IMR-90 (cell line): Measurements from ENCODE around the gene SLC45A2. TPM values are rescaled to one million over a fixed set of nuclear protein-coding genes. Genes with fewer than 3 reads are reported as not detected.

Experiments
- ATAC-seq: fragments of 200-7000 bp; cut with Tn5 transposase; 2 replicates; pipeline ENCODE4 v1.9.1; 2020; ENCODE audit warnings: low read depth, mild to moderate bottlenecking, moderate library complexity
- BruUV-seq: library from RNA; stranded (reverse); fragments of 400-500 nt; replicated peaks from 2 replicates; lab custom pipeline; 2021; lab: Mats Ljungman, UMichigan
- CTCF ChIA-PET: fragments of 300-600 bp; formaldehyde crosslinking; extraction: SDS; loops from one replicate; lab custom pipeline; 2021; ENCODE audit warnings: antibody characterized with exemption; lab: Yijun Ruan, JAX
- POLR2A ChIA-PET: fragments of 300-600 bp; sonication (Branson Sonifier 250); formaldehyde crosslinking; loops from one replicate; lab custom pipeline; 2022; ENCODE audit warnings: antibody characterized with exemption; ENCODE audit not compliant: unreplicated experiment; lab: Charles Lee
- DNase-seq: peaks from one replicate; pipeline ENCODE4 v3.0.0; 2013
- H2AFZ ChIP-seq: replicated peaks from 2 replicates; pipeline ENCODE3; 2013; ENCODE audit warnings: low read length, mild to moderate bottlenecking; ENCODE audit not compliant: poor library complexity
- H2AK5ac ChIP-seq: 2 replicates; pipeline ENCODE4 v1.6.1; 2013; ENCODE audit warnings: low read depth, low read length, inconsistent platforms
- H2AK9ac ChIP-seq: replicated peaks from 2 replicates; pipeline ENCODE3; 2013; ENCODE audit warnings: mild to moderate bottlenecking, low read depth, low read length, moderate library complexity; ENCODE audit not compliant: poor library complexity
- H2BK120ac ChIP-seq: 2 replicates; pipeline ENCODE4 v1.6.1; 2013; ENCODE audit warnings: low read depth, low read length, inconsistent platforms
- H2BK15ac ChIP-seq: 3 replicates; pipeline ENCODE4 v1.6.1; 2013; ENCODE audit warnings: low read depth, low read length, inconsistent platforms
- H2BK20ac ChIP-seq: 2 replicates; pipeline ENCODE4 v1.6.1; 2013; ENCODE audit warnings: low read depth, mild to moderate bottlenecking, inconsistent platforms, low read length, moderate library complexity
- H2BK5ac ChIP-seq: 2 replicates; pipeline ENCODE4 v1.6.1; 2013; ENCODE audit warnings: mild to moderate bottlenecking, low read depth, low read length, inconsistent platforms; ENCODE audit not compliant: poor library complexity, severe bottlenecking
- H3K14ac ChIP-seq: replicated peaks from 2 replicates; pipeline ENCODE4 v1.6.1; 2013; ENCODE audit warnings: low read depth, low read length, inconsistent platforms
- H3K18ac ChIP-seq: 2 replicates; pipeline ENCODE4 v1.6.1; 2013; ENCODE audit warnings: low read depth, low read length, control low read depth
- H3K23ac ChIP-seq: 2 replicates; pipeline ENCODE4 v1.6.1; 2013; ENCODE audit warnings: low read depth, low read length, inconsistent platforms
- H3K27ac ChIP-seq: 2 replicates; pipeline ENCODE4 v1.5.1; 2013; ENCODE audit warnings: mild to moderate bottlenecking, control low read depth, low read length; ENCODE audit not compliant: insufficient read depth
- H3K27me3 ChIP-seq: 2 replicates; pipeline ENCODE4 v1.6.1; 2013; ENCODE audit warnings: low read length; ENCODE audit not compliant: control insufficient read depth, insufficient read depth
- H3K36me3 ChIP-seq: 2 replicates; pipeline ENCODE4 v1.6.1; 2013; ENCODE audit warnings: low read length, mixed read lengths; ENCODE audit not compliant: control insufficient read depth, insufficient read depth
- H3K4ac ChIP-seq: 2 replicates; pipeline ENCODE4 v1.6.1; 2013; ENCODE audit warnings: low read depth, low read length, inconsistent platforms
- H3K4me1 ChIP-seq: 2 replicates; pipeline ENCODE4 v1.6.1; 2013; ENCODE audit warnings: low read length, mixed read lengths; ENCODE audit not compliant: control insufficient read depth, insufficient read depth
- H3K4me2 ChIP-seq: 2 replicates; pipeline ENCODE4 v1.6.1; 2013; ENCODE audit warnings: low read depth, mild to moderate bottlenecking, control low read depth, low read length, moderate library complexity
- H3K4me3 ChIP-seq: 2 replicates; pipeline ENCODE4 v1.5.1; 2013; ENCODE audit warnings: low read depth, mild to moderate bottlenecking, control low read depth, low read length, moderate library complexity; ENCODE audit not compliant: insufficient read depth
- H3K56ac ChIP-seq: 2 replicates; pipeline ENCODE4 v1.6.1; 2013; ENCODE audit warnings: low read length, inconsistent platforms; ENCODE audit not compliant: insufficient read depth; ENCODE audit errors: extremely low read depth
- H3K79me1 ChIP-seq, 2 experiments: 2 replicates each; pipeline ENCODE4 v1.6.1; 2013; ENCODE audit warnings: low read length in 2 of 2, inconsistent platforms in 1 of 2, low read depth in 1 of 2
- H3K9ac ChIP-seq: 2 replicates; pipeline ENCODE4 v1.6.1; 2013; ENCODE audit warnings: low read depth, low read length, control low read depth
- H3K9me1 ChIP-seq: 2 replicates; pipeline ENCODE4 v1.6.1; 2013; ENCODE audit warnings: low read length, inconsistent platforms; ENCODE audit not compliant: insufficient read depth
- H3K9me3 ChIP-seq: 2 replicates; pipeline ENCODE4 v1.6.1; 2013; ENCODE audit warnings: low read length; ENCODE audit not compliant: control insufficient read depth, insufficient read depth
- H4K20me1 ChIP-seq: 2 replicates; pipeline ENCODE4 v1.6.1; 2013; ENCODE audit warnings: low read length, inconsistent platforms; ENCODE audit not compliant: insufficient read depth
- H4K5ac ChIP-seq: 2 replicates; pipeline ENCODE4 v1.6.1; 2013; ENCODE audit warnings: mild to moderate bottlenecking, low read depth, low read length, control low read depth
- H4K8ac ChIP-seq, 2 experiments: 2 replicates each; pipeline ENCODE4 v1.6.1; 2013; ENCODE audit warnings: low read depth in 2 of 2, low read length in 2 of 2, control low read depth in 1 of 2, inconsistent platforms in 1 of 2
- H4K91ac ChIP-seq: 2 replicates; pipeline ENCODE4 v1.6.1; 2013; ENCODE audit warnings: low read depth, low read length, inconsistent platforms; ENCODE audit not compliant: insufficient read depth
- BHLHE40 ChIP-seq: fragments of 150-350 bp; IDR thresholded peaks from 2 replicates; pipeline ENCODE4 v1.6.1; 2016; ENCODE audit warnings: mild to moderate bottlenecking, low read depth, low read length
- CEBPB ChIP-seq: IDR thresholded peaks from 2 replicates; pipeline ENCODE4 v1.6.1; 2012; ENCODE audit warnings: low read depth, low read length, improper control_type of control experiment
- CHD1 ChIP-seq: IDR thresholded peaks from 2 replicates; pipeline ENCODE4 v1.6.1; 2012; ENCODE audit warnings: low read depth, low read length, improper control_type of control experiment
- CTCF ChIP-seq: conservative IDR thresholded peaks from 2 replicates; pipeline ENCODE4 v1.5.1; 2012; ENCODE audit warnings: mild to moderate bottlenecking, low read depth, low read length, improper control_type of control experiment
- ELK1 ChIP-seq: fragments of 150-350 bp; IDR thresholded peaks from 2 replicates; pipeline ENCODE4 v1.6.1; 2016; ENCODE audit warnings: low read depth, mild to moderate bottlenecking, low read length, moderate library complexity, borderline replicate concordance
- FOS ChIP-seq: fragments of 150-350 bp; IDR thresholded peaks from 2 replicates; pipeline ENCODE4 v1.6.1; 2016; ENCODE audit warnings: low read depth, low read length
- MAFK ChIP-seq: IDR thresholded peaks from 2 replicates; pipeline ENCODE4 v1.6.1; 2012; ENCODE audit warnings: low read depth, low read length, improper control_type of control experiment
- MAZ ChIP-seq: IDR thresholded peaks from 2 replicates; pipeline ENCODE4 v1.6.1; 2012; ENCODE audit warnings: low read depth, mild to moderate bottlenecking, low read length, improper control_type of control experiment, moderate library complexity, borderline replicate concordance
- MXI1 ChIP-seq: IDR thresholded peaks from 2 replicates; pipeline ENCODE4 v1.6.1; 2012; ENCODE audit warnings: low read depth, mild to moderate bottlenecking, low read length, moderate library complexity, borderline replicate concordance
- NFE2L2 ChIP-seq: fragments of 150-350 bp; IDR thresholded peaks from 2 replicates; pipeline ENCODE4 v1.6.1; 2016; ENCODE audit warnings: low read depth, mild to moderate bottlenecking, low read length
- POLR2A ChIP-seq: IDR thresholded peaks from 2 replicates; pipeline ENCODE4 v1.6.1; 2012; ENCODE audit warnings: mild to moderate bottlenecking, low read depth, low read length
- RAD21 ChIP-seq: IDR thresholded peaks from 2 replicates; pipeline ENCODE4 v1.6.1; 2012; ENCODE audit warnings: low read length, improper control_type of control experiment
- RCOR1 ChIP-seq: IDR thresholded peaks from 2 replicates; pipeline ENCODE4 v1.6.1; 2012; ENCODE audit warnings: mild to moderate bottlenecking, low read length, improper control_type of control experiment; ENCODE audit not compliant: insufficient replicate concordance
- RFX5 ChIP-seq: IDR thresholded peaks from 2 replicates; pipeline ENCODE4 v1.8.0; 2012; ENCODE audit warnings: low read depth, mild to moderate bottlenecking, low read length, moderate library complexity
- USF2 ChIP-seq: fragments of 150-350 bp; IDR thresholded peaks from 2 replicates; pipeline ENCODE4 v1.6.1; 2017; ENCODE audit warnings: mild to moderate bottlenecking, antibody characterized with exemption, low read length, low read depth
- WGBS, 2 experiments: methylation state at CpG; one replicate each; pipeline versions ENCODE4 v1.1.5 to v1.1.7; 2013; ENCODE audit warnings: missing lambda C conversion rate in 2 of 2; ENCODE audit not compliant: insufficient read length in 1 of 2; ENCODE audit errors: extremely low coverage in 2 of 2; 5-methylcytosine and 5-hydroxymethylcytosine counted together
- dilution Hi-C: fragments of 300-500 bp; cut with HindIII; formaldehyde crosslinking; loops from one replicate; pipeline ENCODE4 v1.14.3; 2018; ENCODE audit warnings: low sequenced_read_pairs; ENCODE audit not compliant: unreplicated experiment
- in situ Hi-C: fragments of 300-500 bp; cut with MboI; formaldehyde crosslinking; loops from 3 replicates; pipeline ENCODE4 v1.14.3; 2019; ENCODE audit warnings: low sequenced_read_pairs, inconsistent platforms, mixed read lengths
- intact Hi-C: fragments of 100-400 bp; cut with micrococcal nuclease; formaldehyde crosslinking; loops from 2 replicates; pipeline ENCODE4 v1.10.0; 2022
- polyA plus RNA-seq, 3 experiments: library from polyadenylated mRNA; depleted of rRNA; stranded (reverse); fragments of >200 nt; gene quantifications; 2 replicates each; pipeline ENCODE4 v1.2.3, GENCODE V29; 2012; ENCODE audit warnings: low replicate concordance in 1 of 3
- total RNA-seq: library from RNA; depleted of rRNA; stranded (reverse); fragments of >200 nt; gene quantifications from 2 replicates; pipeline ENCODE4 v1.2.3, GENCODE V29; 2012

The SLC45A2 gene
- total and polyA plus RNA-seq, 2 of the 4 experiments (the other 2 are of a cell fraction) = 0.07 TPM; not detected in 1

GRCh38 chr5:34011536-34011935 is 27.0 kb upstream of the SLC45A2 start:
- H3K79me1 ChIP-seq = peaks cover 8 to 10% of the 10 kb centered on the region in 2 experiments; a peak in 3 of 4 replicates
- no peak overlapping the region for H2AK9ac ChIP-seq
- no peak overlapping the region for H2BK15ac ChIP-seq
- no peaks in the 10 kb centered on the region for H3K27me3 ChIP-seq
- no TSS peak for BruUV-seq
- H2BK120ac ChIP-seq = no peak overlapping the region
- no peak overlapping the region for H4K91ac ChIP-seq
- no peak overlapping the region for H3K23ac ChIP-seq
- no peak overlapping the region for H2AFZ ChIP-seq
- H3K9me1 ChIP-seq = peaks cover 3% of the 10 kb centered on the region; the same call in 1 of the 2 replicates
- H3K27ac ChIP-seq = no peak overlapping the region
- H3K4me1 ChIP-seq = peaks cover 4% of the 10 kb centered on the region
- dilution Hi-C loops (no loop called here), in situ Hi-C loops (no loop called here), intact Hi-C loops (no loop called here)
- no peak overlapping the region for H2AK5ac ChIP-seq
- ATAC-seq = no peak
- no peaks in the 10 kb centered on the region for H3K36me3 ChIP-seq
- no peak overlapping the region for H4K5ac ChIP-seq
- no peak overlapping the region for H3K9ac ChIP-seq
- H2BK5ac ChIP-seq = no peak overlapping the region
- no CpG with 5 or more reads among the region's 4 CpGs for WGBS, 2 experiments
- H3K9me3 ChIP-seq = no peaks in the 10 kb centered on the region
- H3K4ac ChIP-seq = no peak overlapping the region
- no peak overlapping the region for H3K18ac ChIP-seq
- ChIA-PET CTCF (interaction anchor here (0.6 kb wide), 1 partner anchor 821 kb away, joined by 6 read pairs; no protein-coding TSS in a partner anchor), POLR2A (no interaction called here)
- H3K4me3 ChIP-seq = no peak overlapping the region
- TF ChIP-seq ELK1 (no peak), MXI1 (no peak), MAZ (no peak), RFX5 (no peak), CTCF (no peak), USF2 (no peak), RAD21 (no peak), BHLHE40 (no peak), MAFK (no peak), NFE2L2 (no peak), RCOR1 (no peak), FOS (no peak), POLR2A (no peak), CHD1 (no peak), CEBPB (no peak)
- no peak overlapping the region for H3K14ac ChIP-seq
- H4K20me1 ChIP-seq = no peaks in the 10 kb centered on the region
- peak; percentile 12 for DNase-seq
- H4K8ac ChIP-seq = no peak overlapping the region
- H3K56ac ChIP-seq = no peak overlapping the region
- H3K4me2 ChIP-seq = no peak overlapping the region
- H2BK20ac ChIP-seq = no peak overlapping the region
